ENCODE measurements around the gene BLOC1S2. TPM values are rescaled to one million over a fixed set of nuclear protein-coding genes. Genes with fewer than 3 reads are reported as not detected.

The BLOC1S2 gene
- 47.7 and 52.3 TPM in 2 replicates for total RNA-seq

- ATAC-seq (ENCODE audit: low read depth) = peak; percentile 86
- H3K36me3 Mint-ChIP-seq (ENCODE audit: low read depth) = peaks cover 10% of the 10 kb centered on the region
- H3K9me3 Mint-ChIP-seq = no peaks in the 10 kb centered on the region
- no peaks in the 10 kb centered on the region for H3K27me3 Mint-ChIP-seq
- DNase-seq = peak; percentile 95
- intact Hi-C loops (cut with micrococcal nuclease) = loop anchor here (1.0 to 2.0 kb wide), 4 partner anchors 19 to 196 kb away; partner anchors contain the start of genes CWF19L1 and SCD
- no peak for TF ChIP-seq CTCF (IDR thresholded peaks at IDR 0.05)
- ChIA-PET POLR2A (interaction anchor here (0.6 to 1.6 kb wide), 10 partner anchors 19 to 509 kb away, joined by 3 to 7 read pairs (median 4); partner anchors contain the start of gene CWF19L1), CTCF (no interaction called here)
- H3K4me3 Mint-ChIP-seq = peak within 1 kb of the TSS; percentile 99
- no peaks in the 10 kb centered on the region for H3K4me1 Mint-ChIP-seq
- H3K27ac Mint-ChIP-seq = peak within 1 kb of the TSS; percentile 97
Observed at GRCh38 chr10:100286051-100287033, at the start of gene BLOC1S2. BLOC1S2 (minus strand) TSS chr10:100286680; CDS start chr10:100286659, 21 bp downstream.

- H3K4me3 Mint-ChIP-seq = no peak overlapping the region
- DNase-seq (no peak), ATAC-seq (ENCODE audit: low read depth) (no peak)
- no peaks in the 10 kb centered on the region for H3K36me3 Mint-ChIP-seq (ENCODE audit: low read depth)
- H3K4me1 Mint-ChIP-seq = peaks cover 16% of the 10 kb centered on the region
- H3K27me3 Mint-ChIP-seq = peaks cover 20% of the 10 kb centered on the region
- TF ChIP-seq CTCF (IDR thresholded peaks at IDR 0.05) = no peak
- intact Hi-C loops (cut with micrococcal nuclease) = no loop called here
- POLR2A ChIA-PET = no interaction called here
- H3K27ac Mint-ChIP-seq = no peak overlapping the region
- no peaks in the 10 kb centered on the region for H3K9me3 Mint-ChIP-seq
- CTCF ChIA-PET = no interaction called here
Observed at GRCh38 chr10:100334762-100335161, 48.3 kb upstream of the BLOC1S2 start.

DNA sequence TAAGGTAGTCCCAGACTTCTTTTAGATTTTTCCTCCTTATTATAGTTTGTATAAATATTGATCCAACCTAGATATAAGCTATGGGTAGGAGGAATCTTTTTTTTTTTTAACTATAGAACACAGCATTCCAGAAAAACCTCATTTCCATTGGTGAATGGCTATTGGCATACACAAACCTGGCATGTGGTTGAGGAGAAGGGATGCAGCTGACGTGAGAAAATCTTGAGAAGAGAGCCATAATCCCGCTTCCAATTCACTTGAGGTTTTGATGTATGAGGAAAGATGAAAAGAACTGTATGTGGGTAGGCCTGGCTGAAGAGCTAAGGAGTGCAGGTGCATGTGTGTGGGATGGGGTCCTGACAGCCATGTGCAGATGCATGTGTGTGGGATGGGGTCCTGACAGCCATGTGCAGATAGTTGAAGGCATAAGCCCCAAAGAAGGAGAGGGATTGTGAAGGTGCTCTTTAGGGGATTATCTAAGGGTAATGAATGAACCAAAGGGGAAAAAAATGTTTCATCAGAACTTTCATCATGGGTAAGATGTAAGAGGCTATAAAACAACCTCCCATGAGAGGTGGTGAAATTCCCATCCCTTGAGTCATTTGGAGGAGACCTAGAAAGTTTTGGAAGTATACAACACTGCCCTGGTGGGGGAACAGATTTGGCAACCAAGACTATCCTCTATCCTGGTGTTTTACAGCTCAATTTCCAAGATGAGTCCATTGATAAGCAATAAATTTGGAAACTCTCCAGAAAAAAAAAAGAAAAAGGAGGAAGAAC lies 47.4 kb upstream of the BLOC1S2 start:
- Mint-ChIP-seq H3K27me3 (peaks cover 20% of the 10 kb centered on the region), H3K36me3 (ENCODE audit: low read depth) (no peaks in the 10 kb centered on the region), H3K4me1 (peaks cover 7% of the 10 kb centered on the region), H3K9me3 (no peaks in the 10 kb centered on the region), H3K4me3 (no peak overlapping the region), H3K27ac (no peak overlapping the region)
- ChIA-PET CTCF (no interaction called here), POLR2A (no interaction called here)
- ATAC-seq (ENCODE audit: low read depth) = no peak
- TF ChIP-seq CTCF (IDR thresholded peaks at IDR 0.05) = no peak
- intact Hi-C loops (cut with micrococcal nuclease) = no loop called here
- DNase-seq = no peak

DNA sequence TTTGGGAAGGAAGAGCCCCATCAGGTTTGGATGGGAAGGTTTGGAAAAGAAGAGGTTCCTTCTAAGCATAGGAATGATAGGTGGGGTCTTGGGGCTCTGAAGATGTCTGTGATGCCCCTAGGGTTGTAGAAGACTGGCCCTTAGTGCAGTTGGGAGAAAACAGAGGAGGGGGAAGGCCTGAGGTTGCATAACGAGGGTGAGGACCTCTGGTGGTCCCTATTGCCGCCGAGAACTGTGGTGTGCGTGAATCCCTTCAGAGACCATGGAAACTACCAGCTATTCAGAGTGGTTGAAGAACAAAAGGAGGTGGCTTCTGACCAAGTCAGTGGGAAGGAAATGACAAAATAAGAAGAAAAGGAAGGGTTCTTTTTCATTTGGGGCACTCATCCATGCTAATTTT lies 46.6 kb upstream of the BLOC1S2 start:
- H3K36me3 Mint-ChIP-seq (ENCODE audit: low read depth) = no peaks in the 10 kb centered on the region
- no peak overlapping the region for H3K27ac Mint-ChIP-seq
- ATAC-seq (ENCODE audit: low read depth) (no peak), DNase-seq (no peak)
- intact Hi-C loops (cut with micrococcal nuclease) = no loop called here
- H3K4me3 Mint-ChIP-seq = no peak overlapping the region
- ChIA-PET CTCF (no interaction called here), POLR2A (no interaction called here)
- peaks cover 20% of the 10 kb centered on the region for H3K27me3 Mint-ChIP-seq
- no peak for TF ChIP-seq CTCF (IDR thresholded peaks at IDR 0.05)
- H3K9me3 Mint-ChIP-seq = no peaks in the 10 kb centered on the region
- peaks cover 3% of the 10 kb centered on the region for H3K4me1 Mint-ChIP-seq
